Stimulated activated CD4-positive, alpha-beta T cell treated with anti-CD3 and anti-CD28 coated beads, Interleukin-2, amount 100 ng/mL, for 4 hours (primary cell): ENCODE measurements around the gene EML6.

Experiments used
- DNase-seq: peaks from one replicate; pipeline ENCODE4 v3.0.0-alpha.2; 2020; ENCODE audit warnings: low read depth

The EML6 gene

DNA sequence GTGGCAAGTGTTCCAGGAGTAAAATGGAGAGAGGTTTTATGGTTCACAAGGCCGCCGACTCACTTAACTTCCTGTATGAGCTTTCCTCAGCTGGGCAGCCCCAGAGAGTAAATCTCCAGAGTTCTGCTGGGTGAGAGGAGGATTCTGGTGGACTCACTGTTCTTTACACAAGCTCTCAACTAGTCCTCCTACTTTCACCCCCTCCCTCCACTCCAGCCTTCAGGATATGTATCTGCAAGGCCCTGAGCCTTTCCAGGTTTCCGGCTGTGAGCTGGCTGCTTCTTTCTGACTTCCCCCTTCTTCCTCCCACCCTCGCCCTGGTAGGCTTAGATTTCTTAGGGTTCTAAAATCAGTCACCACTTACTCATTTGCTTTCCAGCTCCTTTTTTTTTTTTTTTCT is 34.0 kb downstream of the EML6 start:
- no peak for DNase-seq

GRCh38 chr2:54758951-54759350 is 35.5 kb downstream of the EML6 start:
- no peak for DNase-seq

- no peak for DNase-seq
These were observed 36.8 kb downstream of the EML6 start for GRCh38 chr2:54760310-54760709.

DNA sequence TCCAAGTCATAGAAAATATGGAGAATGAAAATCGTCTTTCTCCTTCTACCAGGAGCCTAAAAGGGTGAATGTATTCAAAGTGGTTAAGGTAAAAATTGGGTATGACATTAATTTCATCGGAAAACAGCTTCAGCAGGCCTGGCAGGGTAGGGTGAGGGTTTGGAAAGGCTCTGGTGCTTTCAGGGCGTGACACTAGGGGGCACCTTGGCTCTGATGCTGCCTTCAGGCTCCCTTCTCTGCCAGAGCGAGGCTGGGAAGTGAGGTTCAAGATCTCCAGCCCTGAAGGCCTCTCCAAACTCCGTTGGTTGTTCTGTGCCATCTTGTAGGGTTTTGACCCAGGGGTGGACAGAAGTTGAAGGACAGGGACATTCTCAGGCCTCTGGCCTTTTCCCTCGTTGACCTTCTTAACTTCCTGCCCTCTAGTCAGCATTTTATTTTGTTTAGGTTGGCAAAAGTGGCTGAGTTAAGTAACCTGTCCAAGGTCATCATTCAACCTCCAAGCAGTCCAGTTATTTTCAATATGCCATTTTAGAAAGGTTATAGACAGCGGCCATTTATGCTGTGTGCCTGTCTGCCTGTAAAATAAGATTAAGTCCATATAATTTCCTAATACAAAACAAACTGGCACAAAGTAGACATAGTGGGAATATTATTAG is 40.3 kb downstream of the EML6 start:
- no peak for DNase-seq

DNA sequence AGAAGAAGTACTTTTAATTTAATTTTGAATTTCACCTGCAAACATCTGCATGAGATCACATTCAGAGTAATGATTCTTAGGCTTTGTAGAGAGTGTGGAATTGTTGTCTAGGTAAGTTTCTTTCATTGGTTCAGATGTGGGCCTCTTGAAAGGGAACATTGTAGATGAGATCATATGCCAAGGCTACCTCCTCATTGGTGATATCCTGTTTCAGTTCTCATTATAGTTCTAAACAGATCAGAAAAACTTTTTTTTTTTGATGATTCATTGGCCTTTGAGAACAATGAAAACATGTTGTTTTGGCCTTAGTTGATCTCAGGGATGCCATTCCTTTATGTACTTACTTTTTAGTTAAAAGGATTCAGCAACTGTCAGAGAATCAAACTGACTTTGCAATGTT is 44.5 kb downstream of the EML6 start:
- DNase-seq: no peak

DNA sequence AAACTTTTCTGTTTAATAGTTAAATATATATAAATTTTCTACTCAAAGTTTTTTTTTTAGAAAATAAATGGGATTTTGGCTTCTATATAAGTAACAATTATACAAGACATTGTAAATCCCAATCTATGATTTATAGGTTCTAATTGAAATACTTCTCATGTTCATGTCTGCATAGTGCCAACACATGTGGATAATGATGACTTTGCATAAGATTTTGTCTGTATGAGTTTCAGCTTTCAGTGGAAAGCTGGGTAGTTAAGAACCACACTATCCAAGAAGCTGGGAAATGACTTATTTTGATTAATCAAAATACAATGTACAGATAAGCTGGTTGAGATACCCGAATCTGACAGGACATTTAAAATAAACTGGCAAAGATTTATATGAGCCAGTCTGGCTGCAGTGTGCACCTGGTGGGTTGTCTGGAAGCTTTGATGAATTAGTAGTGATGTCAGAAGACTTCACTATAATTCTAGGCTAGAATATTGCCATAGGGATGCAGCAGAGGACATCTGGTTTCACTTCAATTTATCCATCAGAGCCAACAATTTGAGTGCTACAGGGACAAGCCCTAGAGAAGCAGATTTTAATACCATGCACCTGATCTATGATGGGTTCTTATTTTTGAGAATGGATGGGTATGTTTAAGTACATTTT is 45.4 kb downstream of the EML6 start:
- no peak for DNase-seq

- DNase-seq: no peak
These were observed 46.7 kb downstream of the EML6 start for GRCh38 chr2:54770211-54770610.

DNA sequence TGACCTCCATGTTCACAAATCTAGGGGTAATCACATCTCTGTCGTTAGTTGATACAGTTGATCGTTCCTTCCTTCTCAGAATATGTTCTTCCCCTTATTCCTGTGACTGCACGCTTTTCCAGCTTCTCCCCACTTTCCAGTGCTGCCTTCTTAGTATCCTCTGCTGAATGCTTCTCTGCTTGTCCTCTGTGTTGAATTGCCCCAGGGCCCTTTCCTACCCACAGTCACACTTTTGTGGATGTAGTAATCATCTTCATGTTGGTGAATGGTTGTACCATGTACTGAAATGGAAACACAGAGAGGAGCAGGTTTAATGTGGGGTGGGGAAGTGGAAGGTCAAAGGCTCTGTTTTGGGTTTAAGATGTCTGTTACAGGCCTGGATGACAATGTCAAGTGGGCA is 47.2 kb downstream of the EML6 start:
- DNase-seq: no peak

DNA sequence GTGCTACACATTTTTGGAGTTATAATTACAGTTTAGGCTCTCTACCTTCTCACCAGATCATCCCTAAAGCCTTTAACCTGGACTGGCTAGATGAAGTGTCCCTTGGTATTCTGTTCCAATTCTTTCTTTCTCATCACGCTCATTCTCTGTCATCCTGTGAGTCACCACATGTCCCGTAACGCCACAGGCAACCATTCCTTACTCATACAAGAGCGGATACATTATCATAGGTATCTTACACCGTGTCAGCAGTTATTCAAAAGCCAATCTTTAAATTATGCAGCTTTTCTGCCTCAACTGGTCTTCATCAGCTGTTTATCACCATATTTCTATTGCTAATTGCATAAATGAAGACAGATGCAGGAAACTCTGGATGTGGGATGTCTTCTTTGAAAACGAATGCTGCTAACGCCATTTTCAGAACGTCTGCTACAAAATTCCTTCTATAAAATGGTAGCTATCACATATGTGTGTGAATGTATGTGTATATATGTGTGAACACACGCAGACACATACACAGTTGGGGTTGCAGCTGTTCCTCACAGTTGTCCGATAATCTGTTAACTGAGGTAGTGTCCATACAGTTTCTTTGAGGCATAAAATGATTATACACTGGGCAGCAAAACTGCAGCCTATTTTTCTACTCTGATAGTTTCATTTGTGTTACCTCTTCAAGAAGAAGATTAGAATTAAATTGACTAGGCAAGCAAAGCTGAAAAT is 47.9 kb downstream of the EML6 start:
- no peak for DNase-seq

DNA sequence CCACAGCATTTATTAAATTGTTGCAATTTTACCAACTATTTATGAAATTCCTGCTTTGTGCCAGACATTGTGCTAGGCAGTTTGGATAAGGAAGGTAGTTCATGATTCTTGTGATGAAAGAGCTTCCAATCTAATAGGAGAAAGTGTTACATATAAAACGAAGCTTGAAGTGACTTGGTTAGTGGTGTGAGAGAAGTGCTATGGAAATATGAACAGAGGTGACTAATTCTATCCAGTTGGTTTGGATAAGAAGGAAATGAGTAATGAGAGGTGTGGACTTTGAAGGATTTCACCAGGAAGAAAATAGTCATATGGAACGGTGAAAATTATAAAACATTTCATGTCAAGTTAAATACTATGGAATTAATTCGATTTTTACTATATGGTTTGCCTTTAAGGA is 48.6 kb downstream of the EML6 start:
- no peak for DNase-seq

GRCh38 chr2:54772531-54772930 is 49.1 kb downstream of the EML6 start:
- DNase-seq: no peak

DNA sequence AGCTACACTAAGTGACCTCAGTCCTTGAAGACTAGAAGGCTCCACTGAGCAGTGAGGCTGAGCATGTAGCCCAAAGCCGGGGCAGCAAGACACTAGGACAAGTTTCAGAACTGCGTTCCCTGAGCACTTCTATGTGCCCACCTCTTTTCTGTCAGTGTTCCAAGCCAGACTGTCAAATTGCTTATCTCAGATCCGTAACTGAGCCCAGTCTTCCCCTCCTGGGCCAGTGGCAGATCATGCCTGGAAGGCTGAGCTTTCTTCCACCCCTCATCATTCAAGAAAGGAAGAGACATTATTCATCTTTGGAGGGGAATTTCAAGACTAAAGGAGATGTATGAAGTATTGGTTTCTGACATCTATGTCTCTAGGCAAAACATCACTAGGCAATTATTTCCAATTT is 49.8 kb downstream of the EML6 start:
- no peak for DNase-seq

DNA sequence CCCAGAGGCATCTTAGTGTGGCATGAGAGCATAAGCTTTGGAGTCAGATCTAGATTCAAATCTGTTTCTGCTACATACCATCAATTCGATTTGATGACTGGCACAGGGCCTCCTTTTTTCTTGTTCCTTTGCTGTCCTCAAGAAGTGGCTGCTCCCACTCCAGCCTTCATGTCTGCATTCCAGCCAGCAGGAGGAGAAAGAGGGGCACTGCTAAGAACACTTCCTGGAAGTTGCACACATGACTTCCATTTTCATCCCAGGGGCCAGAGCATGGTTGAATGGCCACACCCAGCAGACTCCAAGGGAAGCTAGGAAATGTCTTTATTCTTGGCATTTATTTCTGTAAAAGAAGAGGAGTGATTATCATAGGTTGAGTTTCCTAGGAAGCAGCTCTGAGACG is 50.4 kb downstream of the EML6 start:
- no peak for DNase-seq

GRCh38 chr2:54775710-54776109 is 52.2 kb downstream of the EML6 start:
- DNase-seq: no peak

DNA sequence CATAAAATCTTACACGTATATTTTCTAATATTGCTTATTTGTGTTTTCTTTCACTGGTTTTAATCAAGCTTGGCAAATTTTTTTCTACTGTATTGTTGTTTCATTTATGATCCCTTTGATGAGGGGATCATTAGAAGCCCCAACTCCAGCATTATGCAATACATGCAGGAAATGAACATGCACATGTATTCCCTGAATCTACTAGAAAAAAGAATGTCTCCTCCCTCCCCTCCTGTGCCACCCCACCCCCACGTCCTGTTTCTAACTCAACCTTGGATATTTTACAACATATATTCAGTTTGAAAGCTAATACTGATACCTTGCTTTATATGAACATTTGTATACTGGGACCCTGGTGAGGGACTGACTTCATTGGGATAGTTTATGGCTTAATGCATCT is 53.0 kb downstream of the EML6 start:
- no peak for DNase-seq

DNA sequence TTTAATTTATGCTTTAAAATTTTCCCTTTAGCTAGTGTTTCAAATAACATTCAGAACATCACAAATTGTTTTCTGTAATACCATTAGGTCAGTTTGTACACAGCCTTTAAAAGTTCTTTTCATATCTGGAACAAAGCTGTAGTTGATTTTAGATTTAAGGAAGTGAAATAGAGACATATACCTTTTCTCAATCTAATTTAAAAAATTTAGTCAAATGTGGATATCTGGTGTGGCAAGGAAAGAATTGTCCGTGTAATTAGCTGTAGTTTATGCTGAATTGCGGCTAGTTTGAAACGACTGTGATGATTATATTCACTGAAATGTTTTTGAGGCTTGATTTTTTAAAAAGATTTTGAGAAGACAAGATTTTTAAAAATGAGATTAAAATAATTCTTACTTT is 59.9 kb downstream of the EML6 start:
- no peak for DNase-seq

GRCh38 chr2:54787270-54787669 is 63.8 kb downstream of the EML6 start:
- no peak for DNase-seq

DNA sequence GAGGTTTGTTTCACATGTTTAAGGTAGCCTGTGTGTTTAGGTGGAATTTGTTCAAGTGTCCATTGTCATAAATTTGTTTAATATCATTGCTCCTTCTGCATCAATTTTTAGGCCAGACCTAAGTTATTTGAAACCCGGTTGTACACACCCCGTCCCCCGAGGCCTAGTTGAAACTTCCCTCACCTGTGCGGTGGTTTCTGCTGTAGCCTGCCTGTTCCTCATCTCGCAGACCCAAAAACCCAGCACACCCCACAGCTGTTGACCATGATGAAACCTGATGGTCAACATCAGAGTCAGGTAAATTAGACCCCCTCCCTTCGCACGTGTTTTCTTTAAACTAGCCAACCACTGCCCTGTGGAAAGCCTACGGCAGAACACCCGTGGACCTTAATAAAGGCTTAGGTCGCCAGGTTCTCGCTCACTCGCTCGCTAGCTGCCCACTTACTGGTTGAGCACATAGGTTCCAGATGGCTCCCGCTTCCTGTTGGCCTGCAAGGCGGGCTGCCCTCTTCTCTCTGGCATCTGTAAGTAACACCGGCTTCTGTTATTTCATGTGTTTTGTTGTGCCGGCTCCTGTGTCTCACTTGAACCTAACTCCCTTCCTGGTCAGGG is 64.4 kb downstream of the EML6 start:
- DNase-seq: no peak

DNA sequence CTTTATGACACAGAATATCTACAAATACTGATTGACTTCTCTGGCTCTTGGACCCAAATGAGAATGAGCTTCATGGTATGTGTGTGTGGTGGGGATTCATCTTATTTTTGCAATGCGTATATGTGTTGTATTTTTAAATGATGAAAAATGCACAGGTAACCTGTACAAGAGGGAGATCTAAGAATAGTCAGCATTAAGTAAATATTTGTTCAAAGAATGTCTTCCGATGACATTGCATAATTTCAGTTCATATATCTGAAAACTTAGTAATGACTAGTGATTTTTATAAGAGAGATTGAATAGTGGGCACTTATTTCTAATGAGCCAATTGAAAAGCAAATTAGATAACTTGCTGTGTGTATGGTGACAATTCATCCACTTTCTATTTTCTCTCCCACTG is 66.4 kb downstream of the EML6 start:
- DNase-seq: no peak

GRCh38 chr2:54791831-54792230 is 68.4 kb downstream of the EML6 start:
- DNase-seq: no peak

DNA sequence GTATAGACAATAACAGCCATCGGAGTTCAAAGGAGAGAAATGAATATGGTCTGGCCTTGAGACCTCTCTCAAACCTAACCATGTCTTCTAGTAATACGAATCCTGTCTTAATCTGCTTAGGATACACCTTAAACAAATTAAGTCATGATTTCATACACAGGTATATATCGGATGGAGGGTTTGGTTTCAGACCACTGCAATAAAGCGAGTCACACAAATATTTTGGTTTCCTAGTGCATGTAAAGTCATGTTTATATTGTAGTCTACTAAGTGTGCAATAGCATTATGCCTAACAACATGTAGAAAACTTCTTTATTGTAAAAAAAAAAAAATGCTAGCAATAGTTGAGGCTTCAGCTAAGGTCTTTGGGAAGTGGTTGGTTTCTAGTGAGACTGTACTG is 73.8 kb downstream of the EML6 start:
- DNase-seq: no peak

- DNase-seq: no peak
These were observed 77.9 kb downstream of the EML6 start for GRCh38 chr2:54801352-54801751.
